Measurements from ENCODE around the gene MEPCE. TPM values are rescaled to one million over a fixed set of nuclear protein-coding genes. Genes with fewer than 3 reads are reported as not detected.
A peak's percentile ranks its signal among the peaks of the same experiment; 100 is the strongest.

MEPCE gene
- total RNA-seq, 1 donor from 2014 or later, result 38.3 TPM

DNA sequence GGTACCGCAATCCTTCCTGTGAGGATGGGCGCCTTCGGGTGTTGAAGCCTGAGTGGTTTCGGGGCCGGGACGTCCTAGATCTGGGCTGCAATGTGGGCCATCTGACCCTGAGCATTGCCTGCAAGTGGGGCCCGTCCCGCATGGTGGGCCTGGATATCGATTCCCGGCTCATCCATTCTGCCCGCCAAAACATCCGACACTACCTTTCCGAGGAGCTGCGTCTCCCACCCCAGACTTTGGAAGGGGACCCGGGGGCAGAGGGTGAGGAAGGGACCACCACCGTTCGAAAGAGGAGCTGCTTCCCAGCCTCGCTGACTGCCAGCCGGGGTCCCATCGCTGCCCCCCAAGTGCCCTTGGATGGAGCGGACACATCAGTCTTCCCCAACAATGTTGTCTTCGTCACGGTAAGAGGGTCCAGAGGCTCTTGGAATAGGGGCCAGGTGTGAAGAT is 1.7 kb downstream of the MEPCE start:
- peaks cover 40% of the 10 kb centered on the region for H3K4me1 ChIP-seq
- no peak overlapping the region for H3K27ac ChIP-seq
- intact Hi-C loops (cut with DNase I), result no loop called here
- H3K36me3 ChIP-seq, result peaks cover 0 to 16% of the 10 kb centered on the region in 2 donors
- TF ChIP-seq POLR2AphosphoS5 (IDR thresholded peaks at IDR 0.05; ENCODE audit: insufficient read depth in 1 of 2, low read depth in 1 of 2), result no peak
- TF ChIP-seq POLR2A (IDR thresholded peaks at IDR 0.05), result no peak
- TF ChIP-seq, protein P1, sequence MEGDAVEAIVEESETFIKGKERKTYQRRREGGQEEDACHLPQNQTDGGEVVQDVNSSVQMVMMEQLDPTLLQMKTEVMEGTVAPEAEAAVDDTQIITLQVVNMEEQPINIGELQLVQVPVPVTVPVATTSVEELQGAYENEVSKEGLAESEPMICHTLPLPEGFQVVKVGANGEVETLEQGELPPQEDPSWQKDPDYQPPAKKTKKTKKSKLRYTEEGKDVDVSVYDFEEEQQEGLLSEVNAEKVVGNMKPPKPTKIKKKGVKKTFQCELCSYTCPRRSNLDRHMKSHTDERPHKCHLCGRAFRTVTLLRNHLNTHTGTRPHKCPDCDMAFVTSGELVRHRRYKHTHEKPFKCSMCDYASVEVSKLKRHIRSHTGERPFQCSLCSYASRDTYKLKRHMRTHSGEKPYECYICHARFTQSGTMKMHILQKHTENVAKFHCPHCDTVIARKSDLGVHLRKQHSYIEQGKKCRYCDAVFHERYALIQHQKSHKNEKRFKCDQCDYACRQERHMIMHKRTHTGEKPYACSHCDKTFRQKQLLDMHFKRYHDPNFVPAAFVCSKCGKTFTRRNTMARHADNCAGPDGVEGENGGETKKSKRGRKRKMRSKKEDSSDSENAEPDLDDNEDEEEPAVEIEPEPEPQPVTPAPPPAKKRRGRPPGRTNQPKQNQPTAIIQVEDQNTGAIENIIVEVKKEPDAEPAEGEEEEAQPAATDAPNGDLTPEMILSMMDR (IDR thresholded peaks at IDR 0.05), result no peak
- H3K9me3 ChIP-seq, result no peaks in the 10 kb centered on the region
- DNase-seq (ENCODE audit: extremely low spot score in 2 of 2), result no peak
- peak overlapping the region; percentile 90 to 93 for H3K4me3 ChIP-seq
- H3K27me3 ChIP-seq, result no peaks in the 10 kb centered on the region

DNA sequence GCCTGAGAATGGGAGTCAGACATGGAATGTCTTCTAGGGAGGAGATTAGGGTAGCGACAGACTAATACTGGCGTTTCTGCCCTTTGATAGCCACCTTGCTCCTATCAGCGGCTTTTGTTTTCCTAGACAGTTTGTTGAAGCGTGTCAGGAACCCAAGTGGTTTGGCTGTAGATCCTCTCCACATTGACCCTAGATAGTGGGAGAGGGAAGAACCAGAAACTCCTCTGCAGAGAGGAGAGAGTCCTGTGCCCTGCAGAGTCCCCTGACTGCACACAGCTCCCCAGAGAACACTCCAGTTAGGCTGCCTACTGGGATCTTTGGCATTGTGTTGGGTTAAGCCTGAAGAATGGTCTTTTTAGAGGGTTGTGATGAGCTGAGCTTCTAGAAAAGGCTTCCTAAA is 2.4 kb downstream of the MEPCE start:
- Histone ChIP-seq H3K27ac (no peak overlapping the region), H3K4me3 (no peak overlapping the region), H3K27me3 (no peaks in the 10 kb centered on the region), H3K4me1 (peaks cover 44% of the 10 kb centered on the region), H3K9me3 (no peaks in the 10 kb centered on the region), H3K36me3 (peaks cover 0 to 16% of the 10 kb centered on the region in 2 donors)
- DNase-seq (ENCODE audit: extremely low spot score in 2 of 2), result no peak
- TF ChIP-seq POLR2AphosphoS5 (IDR thresholded peaks at IDR 0.05; ENCODE audit: insufficient read depth in 1 of 2, low read depth in 1 of 2) (no peak), POLR2A (IDR thresholded peaks at IDR 0.05) (no peak)
- TF ChIP-seq, protein P1 (IDR thresholded peaks at IDR 0.05), result no peak
- intact Hi-C loops (cut with DNase I), result no loop called here

DNA sequence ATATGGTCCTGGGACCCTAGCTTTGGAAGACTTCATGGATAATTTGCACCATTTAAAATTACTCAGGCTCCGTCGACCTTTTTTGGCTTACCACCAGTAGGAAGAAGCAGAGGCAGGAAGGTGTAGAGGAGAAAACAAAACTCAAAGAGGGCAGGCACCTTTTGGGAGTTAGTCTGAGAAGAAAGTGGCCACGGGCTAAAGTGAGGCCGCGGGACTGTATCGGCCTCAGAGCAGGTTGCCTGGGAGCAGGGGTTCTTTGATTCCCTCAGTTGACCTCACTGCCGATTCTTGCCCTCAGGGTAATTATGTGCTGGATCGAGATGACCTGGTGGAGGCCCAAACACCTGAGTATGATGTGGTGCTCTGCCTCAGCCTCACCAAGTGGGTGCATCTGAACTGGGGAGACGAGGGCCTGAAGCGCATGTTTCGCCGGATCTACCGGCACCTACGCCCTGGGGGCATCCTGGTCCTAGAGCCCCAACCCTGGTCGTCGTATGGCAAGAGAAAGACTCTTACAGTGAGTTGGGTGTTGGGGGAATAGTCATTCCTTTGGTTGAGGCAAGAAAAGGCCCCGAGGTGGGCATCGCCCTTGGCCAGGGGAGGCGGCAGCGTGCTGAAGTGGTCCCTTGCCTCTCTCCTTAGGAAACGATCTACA is 3.1 kb downstream of the MEPCE start:
- H3K4me1 ChIP-seq, result peaks cover 45% of the 10 kb centered on the region

DNA sequence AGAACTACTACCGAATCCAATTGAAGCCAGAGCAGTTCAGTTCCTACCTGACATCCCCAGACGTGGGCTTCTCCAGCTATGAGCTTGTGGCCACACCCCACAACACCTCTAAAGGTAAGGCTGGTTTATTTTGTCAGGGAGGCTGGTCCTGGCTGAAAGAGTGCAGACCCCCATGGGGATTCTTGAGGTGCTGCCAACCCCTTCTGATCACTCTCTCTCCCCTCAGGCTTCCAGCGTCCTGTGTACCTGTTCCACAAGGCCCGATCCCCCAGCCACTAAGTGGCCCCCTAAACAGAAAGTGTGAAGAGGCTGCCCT is 3.6 kb downstream of the MEPCE start:
- no peak overlapping the region for H3K27ac ChIP-seq
- no peak for TF ChIP-seq POLR2A (IDR thresholded peaks at IDR 0.05)
- TF ChIP-seq, protein P1 (IDR thresholded peaks at IDR 0.05), result no peak
- TF ChIP-seq POLR2AphosphoS5 (IDR thresholded peaks at IDR 0.05; ENCODE audit: insufficient read depth in 1 of 2, low read depth in 1 of 2), result no peak

More for the DNA sequence above, 3.1 kb downstream of the MEPCE start:
- intact Hi-C loops (cut with DNase I), result no loop called here
- H3K27me3 ChIP-seq, result no peaks in the 10 kb centered on the region
- no peak for TF ChIP-seq POLR2AphosphoS5 (IDR thresholded peaks at IDR 0.05; ENCODE audit: insufficient read depth in 1 of 2, low read depth in 1 of 2)
- TF ChIP-seq, protein P1 (IDR thresholded peaks at IDR 0.05), result no peak
- TF ChIP-seq POLR2A (IDR thresholded peaks at IDR 0.05), result no peak
- H3K4me3 ChIP-seq, result no peak overlapping the region
- no peaks in the 10 kb centered on the region for H3K9me3 ChIP-seq
- H3K27ac ChIP-seq, result no peak overlapping the region
- DNase-seq (ENCODE audit: extremely low spot score in 2 of 2), result no peak
- peaks cover 0 to 16% of the 10 kb centered on the region in 2 donors for H3K36me3 ChIP-seq

DNA sequence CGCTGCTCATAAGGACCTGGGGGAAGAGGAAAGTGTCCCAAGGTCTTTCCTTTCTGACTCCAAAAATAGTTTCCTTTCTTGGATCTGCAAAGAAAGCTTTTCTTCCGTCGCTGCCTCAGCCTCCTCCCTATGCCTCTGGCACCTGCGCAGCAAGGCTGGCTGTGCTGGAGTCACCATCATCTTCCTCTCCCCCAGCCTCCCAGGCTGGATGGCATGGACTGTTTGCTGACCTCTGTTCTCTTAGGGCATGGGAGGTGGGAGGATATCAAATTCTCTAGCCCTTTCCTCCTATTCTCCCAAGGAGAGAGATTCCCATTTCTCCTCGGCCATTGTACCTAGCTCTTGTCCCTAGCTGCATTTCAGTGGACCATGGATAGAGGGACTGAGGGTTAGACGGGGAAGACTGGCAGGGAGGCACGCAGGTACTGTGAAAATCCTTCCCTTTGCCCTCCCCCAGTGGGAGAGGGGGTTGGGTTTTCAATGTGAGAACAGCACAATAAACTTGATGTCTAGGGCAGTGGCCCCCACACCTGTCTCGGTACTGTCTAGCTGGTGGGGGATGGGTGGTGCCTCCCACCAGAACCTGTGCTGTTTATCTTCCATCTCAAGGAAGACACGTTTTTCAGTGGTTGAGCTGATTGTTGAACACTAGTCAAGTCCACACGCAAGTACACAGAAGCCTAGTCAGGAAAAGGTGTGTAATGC is 4.1 kb downstream of the MEPCE start:
- no peak for DNase-seq (ENCODE audit: extremely low spot score in 2 of 2)
- TF ChIP-seq POLR2AphosphoS5 (IDR thresholded peaks at IDR 0.05; ENCODE audit: insufficient read depth in 1 of 2, low read depth in 1 of 2), result no peak
- TF ChIP-seq, protein P1 (IDR thresholded peaks at IDR 0.05), result no peak
- no peak for TF ChIP-seq POLR2A (IDR thresholded peaks at IDR 0.05)
- Histone ChIP-seq H3K4me1 (peaks cover 45% of the 10 kb centered on the region), H3K27me3 (no peaks in the 10 kb centered on the region), H3K9me3 (no peaks in the 10 kb centered on the region), H3K27ac (no peak overlapping the region), H3K36me3 (peaks cover 0 to 16% of the 10 kb centered on the region in 2 donors), H3K4me3 (no peak overlapping the region)
- intact Hi-C loops (cut with DNase I), result no loop called here

More for the DNA sequence above, 3.6 kb downstream of the MEPCE start:
- no peaks in the 10 kb centered on the region for H3K27me3 ChIP-seq
- intact Hi-C loops (cut with DNase I), result no loop called here
- peaks cover 0 to 16% of the 10 kb centered on the region in 2 donors for H3K36me3 ChIP-seq
- H3K4me1 ChIP-seq, result peaks cover 45% of the 10 kb centered on the region
- no peak for DNase-seq (ENCODE audit: extremely low spot score in 2 of 2)
- no peaks in the 10 kb centered on the region for H3K9me3 ChIP-seq
- H3K4me3 ChIP-seq, result no peak overlapping the region
